HG03064 (cell line): ENCODE results near the gene NRXN3.

Source experiments
- ATAC-seq: cut with Tn5 transposase; IDR thresholded peaks from one replicate; pipeline ENCODE4 v1.9.1; 2021; ENCODE audit warnings: low read depth; ENCODE audit not compliant: unreplicated experiment

Gene NRXN3

GRCh38 chr14:79242666-79243065 is 1072.5 kb downstream of the NRXN3 start:
- no peak for ATAC-seq

- ATAC-seq, result no peak
Measured at GRCh38 chr14:79246173-79246572, 1076.0 kb downstream of the NRXN3 start.

GRCh38 chr14:79248126-79248525 is 1078.0 kb downstream of the NRXN3 start:
- ATAC-seq, result no peak

- no peak for ATAC-seq
Measured at GRCh38 chr14:79248771-79249170, 1078.6 kb downstream of the NRXN3 start.

- no peak for ATAC-seq
Measured at GRCh38 chr14:79251278-79251677, 1081.1 kb downstream of the NRXN3 start.

- ATAC-seq, result no peak
Measured at GRCh38 chr14:79253576-79253975, 1083.4 kb downstream of the NRXN3 start.

- ATAC-seq, result no peak
Measured at GRCh38 chr14:79254069-79254775, 1084.0 kb downstream of the NRXN3 start.

GRCh38 chr14:79256380-79256779 is 1086.2 kb downstream of the NRXN3 start:
- ATAC-seq, result no peak

- no peak for ATAC-seq
Measured at GRCh38 chr14:79260406-79260805, 1090.2 kb downstream of the NRXN3 start.

GRCh38 chr14:79265366-79265946 is 1095.3 kb downstream of the NRXN3 start:
- ATAC-seq, result no peak

- ATAC-seq, result no peak
Measured at GRCh38 chr14:79270361-79270760, 1100.2 kb downstream of the NRXN3 start.

GRCh38 chr14:79271122-79271521 is 1100.9 kb downstream of the NRXN3 start:
- no peak for ATAC-seq

GRCh38 chr14:79274641-79275291 is 1104.6 kb downstream of the NRXN3 start:
- no peak for ATAC-seq

GRCh38 chr14:79275292-79275655 is 1105.1 kb downstream of the NRXN3 start:
- no peak for ATAC-seq

GRCh38 chr14:79278286-79278797 is 1108.2 kb downstream of the NRXN3 start:
- no peak for ATAC-seq

- no peak for ATAC-seq
Measured at GRCh38 chr14:79278798-79279644, 1108.8 kb downstream of the NRXN3 start.

- no peak for ATAC-seq
Measured at GRCh38 chr14:79279645-79280597, 1109.7 kb downstream of the NRXN3 start.

GRCh38 chr14:79281244-79282152 is 1111.3 kb downstream of the NRXN3 start:
- no peak for ATAC-seq

GRCh38 chr14:79284621-79285020 is 1114.4 kb downstream of the NRXN3 start:
- no peak for ATAC-seq
